Hepatic stellate cell (primary cell): Measurements from ENCODE around the gene TAS2R1.

Experiments
- DNase-seq: peaks from one replicate; pipeline ENCODE4 v3.0.0; 2011; ENCODE audit warnings: low spot score

TAS2R1 gene, protein sequence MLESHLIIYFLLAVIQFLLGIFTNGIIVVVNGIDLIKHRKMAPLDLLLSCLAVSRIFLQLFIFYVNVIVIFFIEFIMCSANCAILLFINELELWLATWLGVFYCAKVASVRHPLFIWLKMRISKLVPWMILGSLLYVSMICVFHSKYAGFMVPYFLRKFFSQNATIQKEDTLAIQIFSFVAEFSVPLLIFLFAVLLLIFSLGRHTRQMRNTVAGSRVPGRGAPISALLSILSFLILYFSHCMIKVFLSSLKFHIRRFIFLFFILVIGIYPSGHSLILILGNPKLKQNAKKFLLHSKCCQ

DNA sequence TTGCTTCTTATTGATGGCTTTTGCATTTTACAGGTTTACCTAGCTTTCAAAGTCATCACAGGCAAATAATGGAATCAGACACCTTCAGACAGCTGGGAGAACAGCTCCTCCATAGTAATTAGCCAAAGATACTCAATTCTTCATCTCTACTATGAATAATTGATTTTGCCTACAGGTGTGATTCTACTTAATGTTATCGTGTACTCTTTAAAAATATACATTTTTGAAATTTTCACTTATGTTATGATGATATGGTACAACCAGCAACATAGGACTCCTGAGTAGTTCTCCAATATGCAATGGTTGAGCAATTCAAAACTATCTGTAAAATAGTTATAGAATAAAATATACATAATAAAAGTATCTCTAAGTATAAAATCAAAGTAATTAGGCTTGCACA is at the start of gene TAS2R1:
Gene TAS2R1, minus strand, starts transcription at position 101 of the 400 bp plus-strand sequence. CDS start 319 bp downstream, outside the sequence.
- no peak for DNase-seq

DNA sequence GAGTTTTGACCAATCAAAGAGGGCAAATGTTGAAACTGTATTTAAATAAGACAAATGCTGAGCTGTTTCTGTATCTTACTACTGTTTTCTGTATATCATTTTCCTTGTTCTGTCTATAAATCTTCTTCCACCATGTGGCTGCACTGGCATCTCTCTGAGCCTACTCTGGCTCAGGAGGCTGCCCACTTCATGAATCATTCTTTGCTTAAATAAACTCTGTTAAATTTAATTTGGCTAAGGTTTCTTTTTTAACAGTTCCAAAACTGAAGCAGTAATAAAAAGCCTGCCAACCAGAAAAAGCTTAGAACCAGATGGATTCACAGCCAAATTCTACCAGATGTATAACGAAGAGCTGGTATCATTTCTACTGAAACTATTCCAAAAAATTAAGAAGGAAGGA is 40.2 kb upstream of the TAS2R1 start:
- DNase-seq = no peak

DNA sequence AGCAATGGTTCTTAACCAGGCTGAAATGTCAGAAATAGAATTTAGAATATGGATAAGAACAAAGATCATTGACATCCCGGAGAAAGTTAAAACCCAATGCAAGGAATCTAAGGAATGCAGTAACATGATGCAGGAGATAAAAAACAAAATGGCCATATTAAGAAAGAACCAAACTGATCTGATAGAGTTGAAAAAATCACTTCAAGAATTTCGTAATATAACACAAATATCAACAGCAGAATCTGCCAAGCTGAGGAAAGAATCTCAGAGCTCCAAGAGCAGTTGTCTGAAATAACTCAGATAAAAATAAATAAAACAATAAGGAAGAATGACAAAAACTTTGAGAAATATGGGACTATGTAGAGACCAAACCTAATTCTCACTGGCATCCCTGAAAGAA is 37.8 kb upstream of the TAS2R1 start:
- DNase-seq = no peak

DNA sequence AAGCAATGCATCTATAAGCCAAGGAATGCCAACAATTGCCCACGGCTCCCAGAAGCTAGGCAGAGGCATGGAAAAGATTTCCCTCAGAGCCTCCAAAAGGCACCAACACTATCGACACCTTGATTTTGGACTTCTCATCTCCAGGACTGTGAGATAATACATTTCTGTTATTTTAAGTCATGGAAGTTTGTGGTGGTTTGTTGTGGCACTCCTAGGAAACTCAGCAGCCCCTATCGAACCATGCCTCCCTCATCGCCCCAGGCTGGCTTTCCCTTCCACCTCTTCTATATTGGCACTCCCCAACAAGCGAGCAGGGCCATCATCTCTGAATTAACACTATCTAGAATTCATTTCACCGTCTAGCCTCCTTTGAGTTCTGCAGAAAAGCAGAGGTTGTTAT is 33.7 kb upstream of the TAS2R1 start:
- no peak for DNase-seq

DNA sequence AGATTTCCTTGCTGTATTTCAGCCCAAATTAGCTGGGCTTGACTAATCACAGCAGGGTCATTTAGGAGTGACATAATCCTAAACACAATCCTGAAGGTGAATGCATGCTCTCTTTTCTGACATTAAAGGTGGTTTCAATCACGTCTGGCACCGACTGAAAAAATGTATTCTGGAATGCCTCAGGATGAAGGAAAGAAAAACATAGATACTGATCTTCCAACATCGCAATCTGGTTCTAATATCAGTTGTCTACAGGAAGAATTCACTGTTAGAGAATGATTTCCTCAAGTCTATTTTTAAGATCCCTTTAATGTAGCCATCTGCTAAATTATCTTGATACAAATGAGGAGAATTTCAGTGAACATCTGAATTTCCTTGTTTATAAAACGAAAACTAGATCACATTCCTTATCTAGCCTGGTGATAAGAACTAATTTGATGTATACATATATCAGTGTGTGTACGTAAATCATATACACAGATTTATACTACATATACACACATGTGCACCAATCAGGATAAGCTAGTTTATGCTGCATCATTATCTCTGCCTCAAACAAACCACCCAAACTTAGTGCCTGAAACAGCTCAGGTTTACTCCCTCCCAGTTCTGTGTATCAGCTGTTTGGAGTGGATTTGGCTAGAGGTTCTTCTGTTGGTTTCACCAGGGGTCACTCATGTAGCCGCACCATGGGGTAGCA is 31.3 kb upstream of the TAS2R1 start:
- DNase-seq = no peak

DNA sequence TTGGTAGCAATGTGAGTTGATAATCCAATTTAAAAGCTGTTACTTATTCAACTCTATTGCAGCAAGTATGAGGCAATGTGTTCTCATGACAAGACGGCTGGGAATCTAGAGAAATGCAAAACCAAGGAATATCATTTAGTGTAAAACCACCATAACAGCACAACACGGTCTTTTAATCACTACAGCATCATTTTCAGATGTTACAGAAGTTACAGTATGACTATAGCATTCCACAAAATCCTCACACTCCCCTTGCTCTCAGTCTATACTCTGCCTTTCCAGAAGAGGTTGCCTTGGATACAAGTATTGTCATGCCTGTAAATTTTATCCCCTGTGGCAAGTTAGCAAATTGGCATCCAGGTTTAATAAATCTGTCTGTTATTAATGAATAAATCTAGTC is 28.6 kb upstream of the TAS2R1 start:
- DNase-seq = no peak

DNA sequence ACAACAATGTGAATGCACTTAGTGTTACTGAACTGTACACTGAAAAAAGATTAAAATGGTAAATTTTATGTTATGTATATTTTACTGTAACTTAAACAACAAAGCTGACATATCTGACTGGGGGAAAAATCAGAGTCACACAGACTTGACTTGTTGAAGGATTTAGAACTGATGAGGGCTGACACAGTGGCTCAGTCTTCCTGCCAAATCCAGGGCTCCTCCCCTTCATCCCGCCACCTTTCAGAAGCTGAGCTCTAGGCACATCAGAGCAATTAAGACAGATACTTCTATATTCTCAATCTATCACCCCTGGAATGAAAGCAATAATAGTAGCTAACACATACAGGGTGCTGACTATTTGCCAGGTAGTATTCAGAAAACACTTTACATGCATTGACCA is 27.7 kb upstream of the TAS2R1 start:
- DNase-seq = no peak

DNA sequence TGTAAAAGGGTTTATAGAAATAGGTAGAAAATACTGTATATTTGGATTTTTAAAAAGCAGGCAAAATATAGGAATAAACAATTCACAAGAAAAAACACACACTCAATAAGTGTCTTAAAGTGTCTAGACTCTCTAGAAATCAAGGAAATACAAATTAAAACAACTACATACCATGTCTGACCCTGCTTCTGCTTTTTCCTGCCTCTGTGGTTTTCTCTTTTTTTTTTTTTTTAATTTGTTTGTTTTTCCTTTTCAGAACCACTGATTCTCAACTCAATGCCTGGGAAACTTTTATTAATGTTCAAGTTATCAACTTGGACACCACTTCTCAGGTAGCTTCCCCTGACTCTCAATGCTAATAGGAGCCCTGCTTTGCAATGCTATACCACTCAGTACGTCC is 25.5 kb upstream of the TAS2R1 start:
- no peak for DNase-seq

DNA sequence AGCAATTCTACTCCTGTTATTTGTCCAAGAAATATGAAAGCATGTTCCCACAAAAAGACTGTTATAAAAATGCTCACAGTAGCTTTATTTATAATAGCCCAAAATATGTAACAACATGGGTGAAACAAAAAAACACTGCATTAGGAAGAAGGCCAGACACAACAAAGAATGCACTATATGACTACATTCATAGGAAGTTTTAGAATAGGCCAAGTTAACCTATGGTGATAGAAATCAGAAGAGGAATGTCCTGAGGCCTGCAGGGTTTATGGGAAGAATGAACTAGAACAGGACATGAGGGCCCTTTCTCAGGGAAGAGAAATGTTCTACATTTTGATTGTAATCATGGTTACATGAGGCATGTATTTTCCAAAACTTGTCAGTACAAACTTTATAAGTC is 24.7 kb upstream of the TAS2R1 start:
- peak; percentile 15 for DNase-seq

DNA sequence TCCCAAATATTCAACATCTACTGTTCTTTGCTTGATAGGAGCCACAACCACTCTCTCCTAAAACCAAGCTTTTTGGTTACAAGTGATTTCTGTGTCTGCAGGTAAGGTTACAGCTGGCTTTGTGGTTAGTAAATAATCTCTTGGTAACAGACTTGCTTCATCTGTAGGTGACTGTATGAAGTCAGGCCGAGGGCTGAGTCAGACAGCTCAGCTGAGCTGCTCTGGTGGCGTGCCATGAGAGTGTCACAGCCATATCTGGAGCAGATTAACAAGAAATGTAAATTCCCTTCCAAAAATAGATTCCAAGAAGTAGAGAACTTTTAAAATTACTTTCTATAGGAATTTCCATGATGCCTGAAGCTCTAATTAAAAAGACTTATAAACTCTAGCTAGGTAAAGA is 23.7 kb upstream of the TAS2R1 start:
- peak; percentile 39 for DNase-seq

DNA sequence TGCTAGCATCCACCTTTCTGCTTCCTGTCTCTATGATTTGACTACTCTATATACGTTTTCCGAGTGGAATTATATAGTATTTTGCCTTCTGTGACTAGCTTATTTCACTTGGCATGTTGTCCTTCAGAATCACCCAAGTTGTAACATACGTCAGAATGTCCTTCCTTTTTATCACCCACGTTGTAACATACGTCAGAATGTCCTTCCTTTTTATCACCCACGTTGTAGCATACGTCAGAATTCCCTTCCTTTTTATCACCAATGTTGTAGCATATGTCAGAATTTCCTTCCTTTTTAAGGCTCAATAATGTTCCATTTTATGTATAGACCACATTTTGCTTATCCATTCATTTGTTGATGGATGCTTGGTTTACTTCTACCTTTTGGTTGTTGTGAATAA is 22.9 kb upstream of the TAS2R1 start:
- DNase-seq = no peak

DNA sequence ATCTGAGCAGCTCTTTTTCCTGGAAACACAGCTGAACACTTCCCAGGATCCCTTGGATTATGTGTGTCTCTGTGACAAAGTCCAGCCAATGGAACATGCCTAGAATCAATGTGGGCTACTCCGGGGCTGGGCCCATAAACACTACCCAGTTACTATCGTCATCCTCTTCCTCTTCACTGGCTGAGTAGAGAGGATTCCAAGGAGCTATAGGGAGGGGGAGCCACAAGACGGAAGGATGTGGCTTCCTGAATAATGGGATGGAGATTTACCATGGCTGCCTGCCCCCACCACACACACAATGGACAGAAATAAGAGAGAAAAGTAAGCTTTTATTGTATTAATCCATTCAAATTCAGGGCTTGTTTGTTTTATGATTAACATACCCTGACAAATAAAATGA is 22.1 kb upstream of the TAS2R1 start:
- no peak for DNase-seq

DNA sequence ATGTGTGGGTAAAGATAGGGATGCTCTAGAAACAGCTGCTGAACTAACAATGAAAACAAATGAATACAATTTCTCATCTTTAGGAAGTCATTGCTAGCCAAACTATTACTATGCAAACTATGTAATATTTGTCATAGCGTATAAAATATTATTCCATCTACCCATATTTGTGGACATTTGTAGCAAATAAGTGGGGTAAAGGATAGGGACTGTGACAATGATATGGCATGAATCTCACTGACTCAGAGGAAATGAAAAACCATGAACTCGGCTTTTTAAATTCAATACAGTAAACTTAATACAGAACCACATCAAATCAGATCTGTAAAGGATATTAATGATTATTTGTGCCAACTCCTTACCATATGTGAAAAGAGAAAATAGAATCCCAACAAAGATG is 16.7 kb upstream of the TAS2R1 start:
- DNase-seq = no peak

DNA sequence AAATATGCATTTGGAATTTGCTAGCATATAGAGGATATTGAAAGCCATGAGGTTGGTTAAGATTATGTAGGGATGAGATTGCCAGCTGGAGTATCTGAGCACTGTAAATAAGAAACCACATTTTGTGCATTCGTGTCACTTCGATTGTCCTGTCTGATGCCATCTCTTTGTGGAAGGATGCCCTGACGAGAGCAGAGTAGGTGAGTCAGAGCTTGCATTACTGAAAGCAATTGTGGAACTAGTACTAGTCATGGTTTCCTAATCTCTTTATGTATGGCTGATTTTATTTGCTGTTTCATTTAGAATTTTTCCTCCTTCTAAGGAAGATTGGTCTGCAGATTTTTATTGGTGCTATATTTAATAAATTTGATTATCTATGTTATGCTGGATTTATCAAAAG is 14.5 kb upstream of the TAS2R1 start:
- no peak for DNase-seq

DNA sequence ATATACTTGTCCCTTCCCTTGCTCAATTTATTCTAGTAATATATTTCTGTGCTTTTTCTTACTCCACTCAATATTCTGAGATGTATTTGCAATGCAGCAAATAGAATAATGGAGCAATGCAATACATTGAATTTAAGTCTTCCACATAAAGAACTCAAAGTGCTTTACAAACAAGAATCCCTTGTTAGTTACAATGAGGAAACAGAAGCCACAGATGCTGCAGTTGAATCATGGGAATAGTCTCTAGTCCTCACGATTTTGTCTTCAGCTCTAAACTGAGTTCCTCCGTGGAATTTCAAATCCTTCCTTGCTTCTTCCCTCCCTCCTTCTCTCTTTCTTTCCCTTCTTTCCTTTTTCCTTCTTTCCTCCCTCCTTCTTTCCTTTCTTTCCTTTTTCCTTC is 12.5 kb upstream of the TAS2R1 start:
- DNase-seq = no peak

DNA sequence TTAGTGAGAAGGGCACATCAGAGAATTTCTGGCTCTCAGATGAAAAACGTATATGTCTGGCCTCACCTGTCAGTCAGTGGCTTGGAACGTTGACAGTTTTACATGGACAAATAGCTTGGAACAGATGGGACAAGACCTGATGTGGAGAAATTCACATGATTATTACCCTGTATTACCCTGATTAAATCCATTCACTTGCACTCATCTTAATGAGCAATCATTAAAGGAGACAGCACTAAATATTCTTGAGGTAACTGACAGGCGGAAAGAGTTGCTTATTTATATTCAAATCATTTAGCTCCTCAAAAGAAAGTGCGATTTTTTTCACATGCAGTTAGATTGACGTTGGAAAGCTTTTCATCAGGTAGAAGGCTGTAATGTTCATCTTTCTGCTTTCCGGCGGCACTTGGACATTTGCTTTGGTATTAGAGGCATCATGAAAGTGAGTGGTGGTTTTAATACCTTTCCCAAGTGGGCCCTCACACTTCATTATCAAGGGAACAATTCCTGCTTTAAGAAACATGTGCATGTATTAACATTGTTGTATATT is 11.7 kb upstream of the TAS2R1 start:
- DNase-seq = no peak

DNA sequence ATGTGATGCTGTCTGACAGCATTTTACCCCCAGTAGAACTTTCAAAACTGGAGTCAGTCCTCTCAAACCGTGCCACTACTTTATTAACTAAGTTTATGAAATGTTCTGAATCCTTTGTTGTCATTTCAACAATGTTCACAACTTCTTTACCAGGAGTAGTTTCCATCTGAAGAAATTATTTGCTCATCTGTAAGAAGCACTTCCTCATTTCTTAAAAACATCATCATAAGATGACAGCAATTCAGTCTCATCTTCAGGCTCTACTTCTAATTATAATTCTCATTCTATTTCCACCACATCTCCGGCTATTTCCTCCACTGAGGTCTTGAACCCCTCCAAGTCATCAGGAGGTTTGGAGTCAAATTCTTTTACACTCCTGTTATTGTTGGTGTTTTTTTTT is 2.3 kb upstream of the TAS2R1 start:
- no peak for DNase-seq

DNA sequence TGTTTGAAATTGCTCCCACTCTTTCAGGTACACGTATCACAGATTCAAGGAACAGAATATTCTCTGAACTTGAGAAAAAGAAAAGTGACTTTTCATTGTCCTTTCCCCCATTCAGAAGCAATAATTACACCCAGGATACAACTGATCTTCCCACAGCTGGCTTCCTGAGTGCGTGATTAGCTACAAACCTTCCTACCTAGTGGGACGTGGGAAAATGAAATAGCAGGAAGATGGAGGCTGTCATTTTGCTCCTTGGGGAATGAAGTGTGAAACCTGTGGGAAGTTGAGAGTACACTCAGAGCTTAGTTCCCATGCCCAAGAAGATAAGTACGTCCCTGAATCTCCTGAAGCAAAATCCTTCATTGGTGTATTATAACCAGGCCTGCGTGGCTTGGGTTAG is 2.6 kb downstream of the TAS2R1 start:
- no peak for DNase-seq

DNA sequence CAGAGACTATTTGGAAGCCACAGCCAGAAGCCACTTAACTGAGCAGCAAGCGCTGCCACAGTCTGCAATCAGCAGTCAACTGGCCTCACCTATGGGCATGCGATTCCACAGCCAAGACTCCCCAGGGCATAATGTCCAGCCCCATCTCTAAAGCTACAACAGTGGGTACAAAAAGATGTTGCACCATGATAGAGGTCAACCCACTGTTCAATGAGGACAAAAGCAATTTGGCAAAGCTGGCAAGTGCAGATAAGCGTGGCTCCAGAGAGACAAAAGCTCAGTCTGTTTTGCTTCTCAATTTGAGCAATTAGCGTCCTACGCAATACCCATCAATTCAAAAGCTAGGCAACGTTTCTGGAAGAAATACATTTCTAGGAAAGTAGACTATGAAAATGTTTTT is 3.2 kb downstream of the TAS2R1 start:
- DNase-seq = no peak

DNA sequence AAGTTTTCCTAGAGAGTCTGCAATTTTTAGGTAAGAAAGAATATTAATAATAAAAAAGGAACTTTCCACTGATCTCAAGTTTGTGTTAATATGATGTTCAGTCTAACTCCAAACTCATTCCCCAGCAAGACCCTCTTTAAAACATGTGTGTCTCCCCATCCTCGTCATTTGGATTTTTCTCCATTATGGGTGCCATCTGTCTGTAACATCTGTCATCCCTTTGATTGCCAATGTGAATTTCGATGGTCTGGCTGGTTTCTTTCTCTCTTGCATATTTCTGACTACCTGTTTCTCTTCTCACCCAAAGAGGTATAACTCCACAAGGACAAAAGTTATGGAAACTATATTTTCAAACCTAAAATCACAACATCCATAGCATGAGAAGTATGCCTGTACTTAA is 4.4 kb downstream of the TAS2R1 start:
- DNase-seq = no peak

DNA sequence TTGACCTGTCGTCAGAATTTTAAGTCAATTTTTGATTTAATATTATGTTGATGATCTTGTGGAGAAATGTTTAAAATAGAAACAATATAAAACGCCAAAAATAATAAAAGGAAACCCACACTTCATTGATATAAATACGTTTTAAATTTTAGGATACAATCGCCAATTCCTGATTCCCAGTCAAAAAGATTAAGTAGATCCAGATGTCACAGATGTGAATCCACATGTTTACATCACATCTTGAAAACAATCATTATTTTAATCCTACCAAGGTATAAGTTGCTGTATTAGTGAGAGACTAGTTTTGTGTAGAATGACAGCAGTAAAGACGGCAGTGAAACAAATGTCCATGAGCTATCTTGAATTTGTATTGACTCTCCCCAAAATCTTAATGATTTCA is 4.9 kb downstream of the TAS2R1 start:
- no peak for DNase-seq

DNA sequence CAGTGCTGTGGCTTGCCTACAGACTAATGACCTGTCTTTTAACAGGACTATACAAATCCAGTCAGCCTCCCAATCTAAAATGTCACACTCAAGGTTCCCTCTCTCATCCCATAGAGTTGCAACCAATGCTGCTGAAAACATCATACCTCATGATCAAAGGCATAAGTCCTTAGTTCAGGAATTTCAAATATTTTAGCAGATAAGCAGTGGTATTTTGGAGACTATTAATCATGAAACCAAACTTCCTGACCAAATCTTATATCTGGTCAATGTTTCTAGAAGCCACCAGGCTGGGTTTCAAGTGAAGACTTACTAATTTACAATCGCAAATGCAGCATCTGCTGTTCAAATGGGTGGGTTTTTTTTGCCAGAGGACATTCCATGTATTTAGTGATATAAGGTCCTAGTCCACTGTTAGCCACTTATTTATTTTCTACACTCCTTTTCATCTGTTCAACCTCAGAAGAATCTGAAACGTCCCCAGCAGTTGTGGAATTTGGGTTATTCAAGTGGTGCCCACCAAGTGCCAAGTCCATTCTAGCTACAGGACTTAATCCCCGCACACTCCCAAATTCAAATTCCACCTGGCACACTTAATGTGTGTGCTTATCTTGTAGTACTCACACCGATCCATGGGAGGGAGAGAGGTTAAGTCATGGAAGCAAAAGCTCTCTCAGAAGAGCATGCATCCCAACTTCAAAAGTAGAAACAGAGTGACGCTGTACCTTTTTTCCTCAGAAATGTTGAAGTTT is 5.8 kb downstream of the TAS2R1 start:
- DNase-seq = no peak

DNA sequence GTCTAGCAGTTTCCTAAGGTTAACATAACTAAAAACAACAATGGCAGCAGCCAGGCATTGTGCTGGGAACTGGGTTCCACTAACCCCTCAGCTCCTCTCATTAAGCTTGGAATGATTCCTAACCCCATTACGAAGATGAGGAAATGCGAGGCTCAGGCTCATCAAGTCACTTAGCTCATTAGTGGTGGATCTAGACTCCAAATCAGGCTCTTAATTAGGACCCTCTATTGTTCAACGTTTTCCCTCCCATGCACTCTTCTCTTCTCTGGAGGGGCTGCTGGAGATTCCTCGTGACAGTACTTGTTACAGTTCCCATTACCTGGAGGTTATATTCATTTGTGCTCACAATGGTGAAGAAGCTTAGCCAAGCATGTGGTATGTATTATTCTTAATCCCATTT is 6.5 kb downstream of the TAS2R1 start:
- no peak for DNase-seq
